ENCODE data around the gene ACAD11. TPM values are rescaled to one million over a fixed set of nuclear protein-coding genes. Genes with fewer than 3 reads are reported as not detected.

Gene ACAD11
- total RNA-seq, 1 experiment from 2014 or later, result 25.0 TPM

DNA sequence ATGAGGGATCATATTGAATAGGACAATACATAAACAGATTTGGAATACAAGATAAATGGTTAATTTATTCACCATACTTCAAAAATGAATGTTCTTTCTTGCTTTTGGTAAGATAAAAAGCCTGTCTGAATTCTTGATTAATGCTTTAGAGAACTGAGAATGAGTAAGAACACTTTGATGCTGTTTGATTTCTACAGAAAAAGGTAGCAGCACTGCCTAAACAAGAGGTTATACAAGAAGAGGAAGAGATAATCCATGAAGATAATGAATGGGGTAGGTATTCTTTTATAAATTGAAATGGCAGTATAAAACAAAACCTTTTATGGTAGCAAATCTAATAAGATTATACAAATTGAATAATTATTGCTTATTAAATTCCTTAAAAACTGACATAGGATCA is 15.8 kb upstream of the ACAD11 start:
- no peak overlapping the region for H3K4me2 ChIP-seq (ENCODE audit: low read depth, low read length, poor library complexity, severe bottlenecking)
- H3K27me3 ChIP-seq (ENCODE audit: low read length), result no peaks in the 10 kb centered on the region
- no peak overlapping the region for H3K27ac ChIP-seq (ENCODE audit: low read length)
- H3K36me3 ChIP-seq (ENCODE audit: insufficient read depth, low read length), result peaks cover 54% of the 10 kb centered on the region; the same call in 1 of the 2 replicates
- H4K20me1 ChIP-seq (ENCODE audit: insufficient read depth, low read depth, low read length), result no peaks in the 10 kb centered on the region
- DNase-seq, result no peak
- H3K9ac ChIP-seq (ENCODE audit: low read length), result no peak overlapping the region
- H3K9me3 ChIP-seq (ENCODE audit: low read length), result no peaks in the 10 kb centered on the region
- H3K4me3 ChIP-seq (ENCODE audit: low read length), result no peak overlapping the region
- no peaks in the 10 kb centered on the region for H3K4me1 ChIP-seq (ENCODE audit: low read length)
- peaks cover 12% of the 10 kb centered on the region for H3K79me2 ChIP-seq (ENCODE audit: low read length)
- H2AFZ ChIP-seq (ENCODE audit: low read length), result no peak overlapping the region
- H3K9me2 ChIP-seq (replicated peaks; ENCODE audit: insufficient read depth, low read length), result no peaks in the 10 kb centered on the region

- no peak overlapping the region for H3K4me2 ChIP-seq (ENCODE audit: low read depth, low read length, poor library complexity, severe bottlenecking)
- H3K79me2 ChIP-seq (ENCODE audit: low read length), result peaks cover 63% of the 10 kb centered on the region
- peaks cover 14% of the 10 kb centered on the region for H3K4me1 ChIP-seq (ENCODE audit: low read length)
- no peak overlapping the region for H3K27ac ChIP-seq (ENCODE audit: low read length)
- H2AFZ ChIP-seq (ENCODE audit: low read length), result no peak overlapping the region
- H4K20me1 ChIP-seq (ENCODE audit: insufficient read depth, low read depth, low read length), result no peaks in the 10 kb centered on the region
- no peak for DNase-seq
- H3K4me3 ChIP-seq (ENCODE audit: low read length), result no peak overlapping the region
- H3K27me3 ChIP-seq (ENCODE audit: low read length), result no peaks in the 10 kb centered on the region
- no peak overlapping the region for H3K9ac ChIP-seq (ENCODE audit: low read length)
- no peaks in the 10 kb centered on the region for H3K9me3 ChIP-seq (ENCODE audit: low read length)
- no peaks in the 10 kb centered on the region for H3K9me2 ChIP-seq (replicated peaks; ENCODE audit: insufficient read depth, low read length)
- peaks cover 47% of the 10 kb centered on the region; the same call in 1 of the 2 replicates for H3K36me3 ChIP-seq (ENCODE audit: insufficient read depth, low read length)
Measured at GRCh38 chr3:132669256-132669777, 9.7 kb upstream of the ACAD11 start.

GRCh38 chr3:132665230-132665745 is 5.7 kb upstream of the ACAD11 start:
- no peak for DNase-seq
- Histone ChIP-seq H3K9ac (ENCODE audit: low read length) (no peak overlapping the region), H3K9me2 (replicated peaks; ENCODE audit: insufficient read depth, low read length) (no peaks in the 10 kb centered on the region), H3K27ac (ENCODE audit: low read length) (no peak overlapping the region), H3K9me3 (ENCODE audit: low read length) (no peaks in the 10 kb centered on the region), H3K36me3 (ENCODE audit: insufficient read depth, low read length) (peaks cover 33% of the 10 kb centered on the region; the same call in 1 of the 2 replicates), H3K4me3 (ENCODE audit: low read length) (no peak overlapping the region), H3K4me1 (ENCODE audit: low read length) (peaks cover 43% of the 10 kb centered on the region), H4K20me1 (ENCODE audit: insufficient read depth, low read depth, low read length) (no peaks in the 10 kb centered on the region), H3K4me2 (ENCODE audit: low read depth, low read length, poor library complexity, severe bottlenecking) (no peak overlapping the region), H3K27me3 (ENCODE audit: low read length) (no peaks in the 10 kb centered on the region), H3K79me2 (ENCODE audit: low read length) (peaks cover 94% of the 10 kb centered on the region), H2AFZ (ENCODE audit: low read length) (no peak overlapping the region)

- H3K27ac ChIP-seq (ENCODE audit: low read length), result no peak overlapping the region
- peak overlapping the region; percentile 87 for H3K4me3 ChIP-seq (ENCODE audit: low read length)
- H3K9ac ChIP-seq (ENCODE audit: low read length), result peak overlapping the region; percentile 93; the same call in 1 of the 2 replicates
- DNase-seq, result no peak
- no peaks in the 10 kb centered on the region for H3K9me2 ChIP-seq (replicated peaks; ENCODE audit: insufficient read depth, low read length)
- H3K4me1 ChIP-seq (ENCODE audit: low read length), result peaks cover 49% of the 10 kb centered on the region
- H3K27me3 ChIP-seq (ENCODE audit: low read length), result no peaks in the 10 kb centered on the region
- H2AFZ ChIP-seq (ENCODE audit: low read length), result no peak overlapping the region
- H3K79me2 ChIP-seq (ENCODE audit: low read length), result peaks cover 83% of the 10 kb centered on the region
- H3K4me2 ChIP-seq (ENCODE audit: low read depth, low read length, poor library complexity, severe bottlenecking), result peak overlapping the region; percentile 82
- H4K20me1 ChIP-seq (ENCODE audit: insufficient read depth, low read depth, low read length), result no peaks in the 10 kb centered on the region
- H3K36me3 ChIP-seq (ENCODE audit: insufficient read depth, low read length), result peaks cover 20% of the 10 kb centered on the region; the same call in 1 of the 2 replicates
- H3K9me3 ChIP-seq (ENCODE audit: low read length), result no peaks in the 10 kb centered on the region
Measured at GRCh38 chr3:132662212-132662611, 2.6 kb upstream of the ACAD11 start.

DNA sequence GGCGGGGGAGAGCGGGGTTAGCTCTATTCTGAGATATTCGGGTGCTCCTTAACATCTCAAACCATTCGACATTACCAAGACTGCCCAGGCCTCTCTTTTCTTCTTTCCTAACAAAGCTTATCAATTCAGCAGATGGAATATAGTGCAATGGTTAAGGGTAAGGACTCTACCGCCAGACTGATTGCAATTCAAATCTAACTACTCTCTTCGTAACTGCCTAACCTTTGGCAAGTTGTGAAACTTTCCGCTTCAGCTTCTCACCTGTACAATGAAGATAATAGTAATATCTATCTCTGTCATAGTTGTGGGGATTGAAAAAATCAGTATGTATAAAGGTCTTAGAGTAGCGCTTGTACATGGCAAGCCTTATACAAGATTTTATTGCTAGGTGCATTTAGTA is 1.5 kb upstream of the ACAD11 start:
- peaks cover 40% of the 10 kb centered on the region for H3K4me1 ChIP-seq (ENCODE audit: low read length)
- DNase-seq, result no peak
- H3K79me2 ChIP-seq (ENCODE audit: low read length), result peaks cover 72% of the 10 kb centered on the region
- H4K20me1 ChIP-seq (ENCODE audit: insufficient read depth, low read depth, low read length), result no peaks in the 10 kb centered on the region
- no peaks in the 10 kb centered on the region for H3K9me3 ChIP-seq (ENCODE audit: low read length)
- H3K9me2 ChIP-seq (replicated peaks; ENCODE audit: insufficient read depth, low read length), result no peaks in the 10 kb centered on the region
- peak overlapping the region; percentile 72; the same call in 1 of the 2 replicates for H2AFZ ChIP-seq (ENCODE audit: low read length)
- peaks cover 15% of the 10 kb centered on the region; the same call in 1 of the 2 replicates for H3K36me3 ChIP-seq (ENCODE audit: insufficient read depth, low read length)
- H3K9ac ChIP-seq (ENCODE audit: low read length), result peak overlapping the region; percentile 93
- peak overlapping the region; percentile 82 for H3K4me2 ChIP-seq (ENCODE audit: low read depth, low read length, poor library complexity, severe bottlenecking)
- H3K27me3 ChIP-seq (ENCODE audit: low read length), result no peaks in the 10 kb centered on the region
- H3K4me3 ChIP-seq (ENCODE audit: low read length), result peak overlapping the region; percentile 87
- H3K27ac ChIP-seq (ENCODE audit: low read length), result peak overlapping the region; percentile 33; the same call in 1 of the 2 replicates

DNA sequence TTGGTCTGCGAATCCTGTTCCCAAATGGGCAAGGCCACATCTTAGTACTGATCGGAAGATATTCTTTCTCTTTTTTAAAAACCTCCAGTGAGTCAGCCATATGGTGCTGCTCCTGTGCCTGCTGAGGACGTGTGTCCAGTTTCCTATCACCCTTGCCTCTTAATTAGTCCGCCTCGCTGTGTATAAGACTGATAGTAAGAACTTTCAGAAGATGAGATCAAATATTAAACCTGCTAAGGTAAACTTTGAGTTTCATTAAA is 1.1 kb upstream of the ACAD11 start:
- H3K9ac ChIP-seq (ENCODE audit: low read length), result peak overlapping the region; percentile 93
- no peaks in the 10 kb centered on the region for H4K20me1 ChIP-seq (ENCODE audit: insufficient read depth, low read depth, low read length)
- DNase-seq, result no peak
- peak overlapping the region; percentile 33; the same call in 1 of the 2 replicates for H3K27ac ChIP-seq (ENCODE audit: low read length)
- no peaks in the 10 kb centered on the region for H3K9me2 ChIP-seq (replicated peaks; ENCODE audit: insufficient read depth, low read length)
- no peaks in the 10 kb centered on the region for H3K27me3 ChIP-seq (ENCODE audit: low read length)
- peaks cover 15% of the 10 kb centered on the region; the same call in 1 of the 2 replicates for H3K36me3 ChIP-seq (ENCODE audit: insufficient read depth, low read length)
- peak overlapping the region; percentile 87 for H3K4me3 ChIP-seq (ENCODE audit: low read length)
- H3K4me2 ChIP-seq (ENCODE audit: low read depth, low read length, poor library complexity, severe bottlenecking), result peak overlapping the region; percentile 82
- peaks cover 40% of the 10 kb centered on the region for H3K4me1 ChIP-seq (ENCODE audit: low read length)
- no peaks in the 10 kb centered on the region for H3K9me3 ChIP-seq (ENCODE audit: low read length)
- H3K79me2 ChIP-seq (ENCODE audit: low read length), result peaks cover 69% of the 10 kb centered on the region
- H2AFZ ChIP-seq (ENCODE audit: low read length), result peak overlapping the region; percentile 72; the same call in 1 of the 2 replicates

- Histone ChIP-seq H3K4me1 (ENCODE audit: low read length) (peaks cover 40% of the 10 kb centered on the region), H3K79me2 (ENCODE audit: low read length) (peaks cover 63% of the 10 kb centered on the region), H3K4me3 (ENCODE audit: low read length) (peak within 1 kb of the TSS; percentile 87), H3K9me3 (ENCODE audit: low read length) (no peaks in the 10 kb centered on the region), H3K36me3 (ENCODE audit: insufficient read depth, low read length) (peaks cover 14% of the 10 kb centered on the region; the same call in 1 of the 2 replicates), H3K27me3 (ENCODE audit: low read length) (no peaks in the 10 kb centered on the region), H3K27ac (ENCODE audit: low read length) (peak within 1 kb of the TSS; percentile 33), H3K9me2 (replicated peaks; ENCODE audit: insufficient read depth, low read length) (no peaks in the 10 kb centered on the region), H3K4me2 (ENCODE audit: low read depth, low read length, poor library complexity, severe bottlenecking) (peak within 1 kb of the TSS; percentile 82), H2AFZ (ENCODE audit: low read length) (peak within 1 kb of the TSS; percentile 72), H4K20me1 (ENCODE audit: insufficient read depth, low read depth, low read length) (no peaks in the 10 kb centered on the region), H3K9ac (ENCODE audit: low read length) (peak within 1 kb of the TSS; percentile 93)
- DNase-seq, result peak; percentile 89
Measured at GRCh38 chr3:132660052-132660810, 622 bp upstream of the ACAD11 start, which contains the start of gene UBA5. Gene UBA5 (plus strand): TSS chr3:132660329. CDS start chr3:132660538, 209 bp downstream.

DNA sequence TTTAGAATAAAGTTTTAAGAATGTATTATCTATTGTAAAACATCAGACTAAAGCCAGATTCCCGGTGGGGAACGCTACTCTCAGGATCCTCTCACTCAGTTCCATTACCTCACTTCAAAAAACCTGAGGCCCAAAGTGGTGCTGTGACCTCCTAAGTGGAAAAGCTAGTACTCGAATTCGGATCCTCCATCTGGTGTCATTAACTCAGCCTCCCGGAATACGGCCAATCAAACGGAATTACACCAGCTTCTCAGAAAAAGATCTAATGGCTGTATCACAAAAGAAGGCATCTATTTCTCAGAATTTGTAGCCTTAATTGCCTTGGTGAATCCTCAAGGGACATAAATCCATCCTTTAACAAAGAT is 627 bp downstream of the ACAD11 start:
- DNase-seq, result no peak
- H3K27ac ChIP-seq (ENCODE audit: low read length), result no peak overlapping the region
- peak overlapping the region; percentile 93 for H3K9ac ChIP-seq (ENCODE audit: low read length)
- peaks cover 39% of the 10 kb centered on the region for H3K4me1 ChIP-seq (ENCODE audit: low read length)
- H3K9me2 ChIP-seq (replicated peaks; ENCODE audit: insufficient read depth, low read length), result no peaks in the 10 kb centered on the region
- H3K4me2 ChIP-seq (ENCODE audit: low read depth, low read length, poor library complexity, severe bottlenecking), result peak overlapping the region; percentile 82
- H3K9me3 ChIP-seq (ENCODE audit: low read length), result no peaks in the 10 kb centered on the region
- H3K79me2 ChIP-seq (ENCODE audit: low read length), result peaks cover 51% of the 10 kb centered on the region
- H3K4me3 ChIP-seq (ENCODE audit: low read length), result peak overlapping the region; percentile 87
- no peaks in the 10 kb centered on the region for H3K27me3 ChIP-seq (ENCODE audit: low read length)
- H3K36me3 ChIP-seq (ENCODE audit: insufficient read depth, low read length), result peaks cover 7% of the 10 kb centered on the region; the same call in 1 of the 2 replicates
- H2AFZ ChIP-seq (ENCODE audit: low read length), result 0 out of 2 replicates have a peak overlapping the region, but pooled peaks have one; percentile 72
- no peaks in the 10 kb centered on the region for H4K20me1 ChIP-seq (ENCODE audit: insufficient read depth, low read depth, low read length)
